ENCODE results near the gene CPEB2. TPM values are rescaled to one million over a fixed set of nuclear protein-coding genes. Genes with fewer than 3 reads are reported as not detected.

The CPEB2 gene
- polyA plus RNA-seq, 1 experiment, result 10.4 TPM

- no peak for TF ChIP-seq CTCF (IDR thresholded peaks at IDR 0.05; ENCODE audit: low read depth, low read length)
- H3K9me3 ChIP-seq (ENCODE audit: control insufficient read depth, insufficient read depth, low read length), result no peaks in the 10 kb centered on the region
- H3K27ac ChIP-seq (ENCODE audit: low read depth, low read length), result no peak overlapping the region
- CTCF ChIA-PET, result no interaction called here
- no peak for DNase-seq (ENCODE audit: low read depth, low spot score)
- POLR2A ChIA-PET, result no interaction called here
- H3K27me3 ChIP-seq (ENCODE audit: control insufficient read depth, insufficient read depth, low read length), result no peaks in the 10 kb centered on the region
- H3K4me3 ChIP-seq (ENCODE audit: low read depth, low read length), result no peak overlapping the region
Observed at GRCh38 chr4:14977830-14978229, 24.5 kb upstream of the CPEB2 start.

DNA sequence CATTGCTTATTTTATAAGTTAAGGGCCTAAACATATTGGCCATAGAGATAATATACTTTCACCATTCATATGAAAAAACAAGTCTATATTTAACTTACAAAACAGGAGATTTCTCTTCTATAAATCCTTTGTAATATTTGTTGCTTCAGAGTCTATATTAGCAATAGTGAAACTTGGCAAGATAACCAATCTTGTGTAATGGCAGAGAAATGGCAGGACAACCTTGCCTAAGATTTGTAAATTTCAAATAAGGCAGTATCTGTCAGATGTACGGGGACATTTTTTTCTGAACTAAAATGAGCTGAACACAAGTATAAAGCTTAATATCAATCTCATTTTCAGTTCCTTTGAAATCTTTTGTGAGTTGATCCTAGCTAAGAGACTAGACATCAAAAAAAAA, 17.8 kb upstream of the CPEB2 start:
- DNase-seq (ENCODE audit: low read depth, low spot score), result no peak
- Histone ChIP-seq H3K27ac (ENCODE audit: low read depth, low read length) (no peak overlapping the region), H3K9me3 (ENCODE audit: control insufficient read depth, insufficient read depth, low read length) (no peaks in the 10 kb centered on the region), H3K4me3 (ENCODE audit: low read depth, low read length) (no peak overlapping the region), H3K27me3 (ENCODE audit: control insufficient read depth, insufficient read depth, low read length) (no peaks in the 10 kb centered on the region)
- no peak for TF ChIP-seq CTCF (IDR thresholded peaks at IDR 0.05; ENCODE audit: low read depth, low read length)
- CTCF ChIA-PET, result interaction anchor here (0.6 to 1.9 kb wide), 2 partner anchors 1101 to 1330 kb away, joined by 4 to 6 read pairs; no protein-coding TSS in a partner anchor
- POLR2A ChIA-PET, result no interaction called here

- no peak for DNase-seq (ENCODE audit: low read depth, low spot score)
- H3K9me3 ChIP-seq (ENCODE audit: control insufficient read depth, insufficient read depth, low read length), result no peaks in the 10 kb centered on the region
- H3K4me3 ChIP-seq (ENCODE audit: low read depth, low read length), result no peak overlapping the region
- H3K27me3 ChIP-seq (ENCODE audit: control insufficient read depth, insufficient read depth, low read length), result no peaks in the 10 kb centered on the region
- ChIA-PET CTCF (interaction anchor here (0.6 to 1.9 kb wide), 2 partner anchors 1102 to 1331 kb away, joined by 4 to 6 read pairs; no protein-coding TSS in a partner anchor), POLR2A (no interaction called here)
- TF ChIP-seq CTCF (IDR thresholded peaks at IDR 0.05; ENCODE audit: low read depth, low read length), result no peak
- H3K27ac ChIP-seq (ENCODE audit: low read depth, low read length), result no peak overlapping the region
Observed at GRCh38 chr4:14985161-14985560, 17.1 kb upstream of the CPEB2 start.

DNA sequence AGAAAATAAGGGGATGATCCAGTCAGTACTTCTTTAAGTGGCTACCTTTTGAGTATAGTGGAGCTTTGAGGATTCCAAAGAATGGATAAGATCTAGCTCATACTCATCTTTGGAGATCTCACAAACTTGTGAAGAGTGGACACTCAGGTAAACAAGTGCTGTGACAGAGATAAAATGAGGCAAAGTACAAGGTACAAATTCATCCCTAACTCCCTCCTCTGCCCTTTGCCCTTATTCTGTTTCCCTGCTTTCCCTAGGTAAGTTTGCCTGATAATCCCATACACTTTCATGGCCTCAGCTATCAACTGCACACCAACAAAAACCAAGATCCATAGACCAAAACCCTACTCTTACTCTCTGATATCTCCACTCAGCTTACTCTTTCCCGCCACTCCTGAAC, 16.4 kb upstream of the CPEB2 start:
- Histone ChIP-seq H3K27me3 (ENCODE audit: control insufficient read depth, insufficient read depth, low read length) (no peaks in the 10 kb centered on the region), H3K9me3 (ENCODE audit: control insufficient read depth, insufficient read depth, low read length) (no peaks in the 10 kb centered on the region), H3K4me3 (ENCODE audit: low read depth, low read length) (no peak overlapping the region), H3K27ac (ENCODE audit: low read depth, low read length) (no peak overlapping the region)
- TF ChIP-seq CTCF (IDR thresholded peaks at IDR 0.05; ENCODE audit: low read depth, low read length), result no peak
- CTCF ChIA-PET, result interaction anchor here (1.9 kb wide), 1 partner anchor 1332 kb away, joined by 6 read pairs; no protein-coding TSS in a partner anchor
- no peak for DNase-seq (ENCODE audit: low read depth, low spot score)
- POLR2A ChIA-PET, result no interaction called here

GRCh38 chr4:14987054-14987453, 15.2 kb upstream of the CPEB2 start:
- no peak for DNase-seq (ENCODE audit: low read depth, low spot score)
- Histone ChIP-seq H3K27me3 (ENCODE audit: control insufficient read depth, insufficient read depth, low read length) (no peaks in the 10 kb centered on the region), H3K27ac (ENCODE audit: low read depth, low read length) (no peak overlapping the region), H3K9me3 (ENCODE audit: control insufficient read depth, insufficient read depth, low read length) (no peaks in the 10 kb centered on the region), H3K4me3 (ENCODE audit: low read depth, low read length) (no peak overlapping the region)
- TF ChIP-seq CTCF (IDR thresholded peaks at IDR 0.05; ENCODE audit: low read depth, low read length), result no peak
- ChIA-PET POLR2A (no interaction called here), CTCF (no interaction called here)

Measured in AG04450 (cell line).